Spleen (tissue), 11 donors: Measurements from ENCODE around the gene APH1A. TPM values are rescaled to one million over a fixed set of nuclear protein-coding genes. Genes with fewer than 3 reads are reported as not detected.
A peak's percentile ranks its signal among the peaks of the same experiment; 100 is the strongest.

Source experiments
- DNase-seq: peaks from one replicate; pipeline ENCODE4 v3.0.0-alpha.2; 2020
- H3K27ac ChIP-seq, 8 donors: fragments of 200-600 bp; sonication (generic) in 7 of 8; 1 replicate in 4 of 8; 2 replicates in 4 of 8; pipeline versions ENCODE4 v1.5.0 to v1.8.0; 2016 to 2021; ENCODE audit warnings: inconsistent platforms in 4 of 8, mild to moderate bottlenecking in 4 of 8, moderate library complexity in 1 of 8
- H3K27me3 ChIP-seq, 7 donors: fragments of 200-600 bp; sonication (generic) in 6 of 7; replicated peaks in 1 of 7; 1 replicate in 4 of 7; 2 replicates in 3 of 7; pipeline versions ENCODE4 v1.5.0 to v1.8.0; 2016 to 2021; ENCODE audit warnings: inconsistent platforms in 3 of 7, mild to moderate bottlenecking in 1 of 7
- H3K36me3 ChIP-seq, 6 donors: fragments of 200-600 bp; sonication (generic) in 5 of 6; 1 replicate in 4 of 6; 2 replicates in 2 of 6; pipeline versions ENCODE4 v1.5.0 to v1.8.0; 2016 to 2021; ENCODE audit warnings: inconsistent platforms in 2 of 6
- H3K4me1 ChIP-seq, 6 donors: fragments of 200-600 bp; sonication (generic) in 5 of 6; 1 replicate in 3 of 6; 2 replicates in 3 of 6; pipeline versions ENCODE4 v1.5.0 to v1.8.0; 2016 to 2021; ENCODE audit warnings: inconsistent platforms in 3 of 6
- H3K4me3 ChIP-seq, 8 donors: fragments of 200-600 bp; sonication (generic) in 7 of 8; 1 replicate in 4 of 8; 2 replicates in 4 of 8; pipeline versions ENCODE4 v1.5.0 to v1.8.0; 2016 to 2021; ENCODE audit warnings: inconsistent platforms in 4 of 8, mild to moderate bottlenecking in 4 of 8, moderate library complexity in 2 of 8
- H3K9me3 ChIP-seq, 8 donors: fragments of 200-600 bp; sonication (generic) in 7 of 8; 1 replicate in 4 of 8; 2 replicates in 4 of 8; pipeline versions ENCODE4 v1.5.0 to v1.8.0; 2016 to 2021; ENCODE audit warnings: inconsistent platforms in 4 of 8
- CTCF ChIP-seq, 11 experiments: fragments of 200-600 bp in 7 of 11; fragments of 450-650 bp in 4 of 11; sonication (generic) in 4 of 11; IDR thresholded peaks in 8 of 11; conservative IDR thresholded peaks in 3 of 11; 1 replicate in 7 of 11; 2 replicates in 4 of 11; pipeline versions ENCODE4 v1.4.0 to v1.8.0; 2016 to 2021; ENCODE audit warnings: antibody characterized with exemption in 11 of 11, inconsistent platforms in 4 of 11, mild to moderate bottlenecking in 1 of 11
- POLR2A ChIP-seq, 3 donors: fragments of 450-650 bp; IDR thresholded peaks; one replicate each; pipeline ENCODE4 v1.5.1; 2017; ENCODE audit warnings: antibody characterized with exemption in 3 of 3, mild to moderate bottlenecking in 1 of 3
- POLR2AphosphoS5 ChIP-seq, 3 donors: sonication (generic); formaldehyde crosslinking; IDR thresholded peaks; one replicate each; pipeline ENCODE4 v1.5.1; 2017; ENCODE audit warnings: antibody characterized with exemption in 3 of 3
- WGBS, 5 donors: extraction: QIAGEN DNeasy Blood & Tissue Kit in 3 of 5; methylation state at CpG; one replicate each; pipeline versions ENCODE4 v1.1.5 to v1.1.7; 2013 to 2018; 5-methylcytosine and 5-hydroxymethylcytosine counted together
- intact Hi-C: fragments of 100-400 bp; cut with DNase I; formaldehyde crosslinking; loops from one replicate; pipeline ENCODE4 v1.15.0; 2023; ENCODE audit warnings: low total_unique reads
- polyA plus RNA-seq, 3 donors: library from polyadenylated mRNA; stranded (reverse); fragments of 200-250 nt; gene quantifications; one replicate each; pipeline ENCODE4 v1.2.1, GENCODE V29; 2013
- total RNA-seq, 7 donors: library from RNA; depleted of rRNA in 3 of 7; stranded (reverse); fragments of >200 nt in 3 of 7; fragmentation: NEBNext Ultra II Directional in 4 of 7; extraction: Animal tissue kit (Norgen Biotek cat#: 25700) in 4 of 7; gene quantifications; one replicate each; pipeline versions ENCODE4 v1.1.0 to v1.2.1, GENCODE V29; 2016 to 2021
- donor health status: healthy with polysubstance abuse.
- donor health status: DM: no; HTN: no; CAD: no; lungs with moderate emphysema.
- donor health status: DM: no; HTN: no; CAD: no.
- donor health status: Bipolar disorder and iron deficiency.
- donor health status: healthy.
- donor health status: DM: no; HTN: no; CAD: no.
- donor health status: DM: yes; HTN: yes; CAD: no.

Gene APH1A
- total and polyA plus RNA-seq, 10 donors = 72.0 to 186 (median 134) TPM

DNA sequence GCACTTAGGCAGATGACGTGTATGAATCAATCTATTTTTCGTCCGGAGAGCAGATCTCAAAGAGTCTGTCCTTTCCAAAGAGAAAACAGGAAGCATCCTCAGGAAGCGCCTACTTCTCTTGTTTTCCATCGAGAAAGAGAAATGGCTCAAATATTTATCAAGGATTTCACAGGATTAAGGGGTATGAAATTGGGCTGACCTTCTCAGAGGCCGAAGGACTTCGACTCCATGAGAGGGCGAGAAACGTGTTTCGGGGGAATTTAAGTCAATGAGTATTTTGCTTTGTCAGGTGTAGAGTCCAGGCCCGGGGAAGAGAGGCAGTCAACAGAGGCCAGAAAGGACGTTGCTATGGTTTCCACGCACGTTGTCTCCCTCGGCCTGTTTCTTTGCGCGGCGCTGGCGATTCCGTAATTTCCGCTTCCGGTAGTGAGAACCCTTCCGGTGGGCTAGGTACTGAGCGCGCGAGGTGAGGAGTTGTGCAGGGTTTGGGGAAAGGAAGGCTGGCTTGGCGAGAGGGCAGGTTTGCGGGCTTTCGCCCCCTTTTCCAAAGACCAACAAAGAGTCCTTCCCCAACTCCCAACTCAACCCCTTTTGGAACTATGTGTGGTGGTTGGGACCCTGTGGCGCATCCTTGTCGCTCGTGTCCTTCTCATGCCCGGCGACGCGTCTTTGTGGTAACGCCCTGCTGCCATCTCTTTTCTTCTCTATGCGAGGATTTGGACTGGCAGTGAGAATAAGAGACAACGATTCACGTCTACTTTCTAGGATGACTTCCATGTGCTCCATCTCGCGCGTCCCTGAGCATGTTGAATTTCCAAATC is 24.8 kb upstream of the APH1A start, which contains the start of gene MRPS21:
TSS of gene MRPS21 (plus strand) at position 429 of the 821 bp plus-strand sequence. CDS start 506 bp downstream, outside the sequence.
- DNase-seq = peak; percentile 95
- WGBS, 5 donors = 3 to 5% (median 3%) methylated on average over 41 to 43 of the region's 43 CpGs
- intact Hi-C loops = no loop called here

GRCh38 chr1:150288822-150289221 is 20.0 kb upstream of the APH1A start:
- no peak for DNase-seq
- Histone ChIP-seq H3K27me3 (no peaks in the 10 kb centered on the region), H3K27ac (no peak overlapping the region), H3K9me3 (no peaks in the 10 kb centered on the region), H3K4me3 (no peak overlapping the region), H3K4me1 (peaks cover 3 to 13% (median 10%) of the 10 kb centered on the region in 6 donors), H3K36me3 (peaks cover 0 to 6% (median 0%) of the 10 kb centered on the region in 6 donors)
- TF ChIP-seq POLR2A (IDR thresholded peaks at IDR 0.05) = no peak
- TF ChIP-seq POLR2AphosphoS5 (IDR thresholded peaks at IDR 0.05) = no peak
- no peak for TF ChIP-seq CTCF (IDR thresholded peaks at IDR 0.05 in 8 of 11, conservative IDR thresholded peaks at IDR 0.05 in 3 of 11)
- 89 to 97% (median 94%) methylated on average over 4 of the region's 4 CpGs for WGBS, 5 donors
- intact Hi-C loops = no loop called here

More for the DNA sequence above, 24.8 kb upstream of the APH1A start, which contains the start of gene MRPS21:
- peak within 1 kb of the TSS; percentile 58 to 87 (median 71) for H3K4me3 ChIP-seq
- peak within 1 kb of the TSS; percentile 74 to 90 (median 87) for H3K27ac ChIP-seq
- H3K4me1 ChIP-seq = peaks cover 10 to 44% (median 24%) of the 10 kb centered on the region in 6 donors
- peak in 1 of 3 donors; percentile 70 for TF ChIP-seq POLR2A (IDR thresholded peaks at IDR 0.05)
- TF ChIP-seq POLR2AphosphoS5 (IDR thresholded peaks at IDR 0.05) = peak; percentile 84 to 98 (median 93)
- no peak for TF ChIP-seq CTCF (IDR thresholded peaks at IDR 0.05 in 8 of 11, conservative IDR thresholded peaks at IDR 0.05 in 3 of 11)
- no peaks in the 10 kb centered on the region for H3K27me3 ChIP-seq
- no peaks in the 10 kb centered on the region for H3K9me3 ChIP-seq
- H3K36me3 ChIP-seq = peaks cover 0 to 39% (median 21%) of the 10 kb centered on the region in 6 donors

DNA sequence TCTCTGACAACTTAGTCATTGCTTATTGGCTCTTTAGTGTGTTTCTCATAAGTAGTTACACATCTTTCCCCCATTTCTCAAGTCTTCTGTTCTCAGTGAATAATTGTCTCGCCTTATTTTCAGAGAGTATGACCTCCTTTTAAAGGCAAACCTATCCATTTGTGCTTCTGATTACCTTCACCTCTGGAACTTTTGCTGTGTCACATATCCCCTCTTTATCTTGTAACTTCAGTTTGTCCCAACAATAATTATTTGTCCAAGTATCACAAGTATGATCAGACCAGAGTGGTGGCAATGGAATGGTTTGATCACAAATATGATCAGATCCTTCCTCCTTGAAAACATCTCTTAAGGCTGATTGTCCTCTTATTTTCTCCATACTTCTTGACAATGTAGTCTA is 19.6 kb upstream of the APH1A start:
- Histone ChIP-seq H3K4me3 (no peak overlapping the region), H3K27ac (no peak overlapping the region), H3K27me3 (no peaks in the 10 kb centered on the region), H3K4me1 (peaks cover 3 to 10% (median 9%) of the 10 kb centered on the region in 6 donors), H3K36me3 (peaks cover 0 to 6% (median 0%) of the 10 kb centered on the region in 6 donors), H3K9me3 (no peaks in the 10 kb centered on the region)
- 87 to 94% (median 89%) methylated on average over 1 of the region's 1 CpG for WGBS, 5 donors
- DNase-seq = no peak
- TF ChIP-seq POLR2A (IDR thresholded peaks at IDR 0.05) = no peak
- no peak for TF ChIP-seq POLR2AphosphoS5 (IDR thresholded peaks at IDR 0.05)
- no peak for TF ChIP-seq CTCF (IDR thresholded peaks at IDR 0.05 in 8 of 11, conservative IDR thresholded peaks at IDR 0.05 in 3 of 11)
- intact Hi-C loops = no loop called here

DNA sequence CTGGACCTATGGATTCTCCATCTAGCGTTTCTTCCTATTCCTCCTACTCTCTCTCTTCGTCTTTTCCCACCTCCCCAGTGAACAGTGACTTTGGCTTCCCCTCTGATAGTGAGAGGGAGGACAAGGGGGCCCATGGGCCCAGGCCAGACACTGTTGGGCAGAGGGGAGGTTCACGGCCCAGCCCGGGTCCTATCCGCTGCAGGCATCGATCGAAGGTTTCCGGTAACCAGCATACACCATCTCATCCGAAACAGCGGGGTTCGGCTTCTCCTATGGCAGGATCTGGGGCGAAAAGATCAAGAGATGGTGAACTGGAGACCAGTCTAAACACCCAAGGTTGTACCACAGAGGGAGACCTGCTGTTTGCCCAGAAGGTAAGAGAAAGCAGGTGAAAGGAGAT is 14.4 kb upstream of the APH1A start:
- DNase-seq = no peak
- Histone ChIP-seq H3K36me3 (peaks cover 0 to 8% (median 0%) of the 10 kb centered on the region in 6 donors), H3K4me1 (peaks cover 4 to 30% (median 24%) of the 10 kb centered on the region in 6 donors), H3K27me3 (peaks cover 0 to 12% (median 0%) of the 10 kb centered on the region in 7 donors), H3K27ac (peak overlapping the region in 2 of 8 donors; percentile 69 to 71), H3K9me3 (no peaks in the 10 kb centered on the region), H3K4me3 (peak overlapping the region in 1 of 8 donors; percentile 77)
- intact Hi-C loops = no loop called here
- WGBS, 5 donors = 90 to 94% (median 92%) methylated on average over 12 of the region's 12 CpGs
- TF ChIP-seq POLR2A (IDR thresholded peaks at IDR 0.05) = no peak
- TF ChIP-seq CTCF (IDR thresholded peaks at IDR 0.05 in 8 of 11, conservative IDR thresholded peaks at IDR 0.05 in 3 of 11) = no peak
- no peak for TF ChIP-seq POLR2AphosphoS5 (IDR thresholded peaks at IDR 0.05)
